Fibroblast of upper back skin (primary cell): ENCODE results near the gene HEPHL1.

ENCODE experiments used
- DNase-seq: peaks from one replicate; pipeline ENCODE4 v3.0.0-alpha.2; 2013

The HEPHL1 gene

DNA sequence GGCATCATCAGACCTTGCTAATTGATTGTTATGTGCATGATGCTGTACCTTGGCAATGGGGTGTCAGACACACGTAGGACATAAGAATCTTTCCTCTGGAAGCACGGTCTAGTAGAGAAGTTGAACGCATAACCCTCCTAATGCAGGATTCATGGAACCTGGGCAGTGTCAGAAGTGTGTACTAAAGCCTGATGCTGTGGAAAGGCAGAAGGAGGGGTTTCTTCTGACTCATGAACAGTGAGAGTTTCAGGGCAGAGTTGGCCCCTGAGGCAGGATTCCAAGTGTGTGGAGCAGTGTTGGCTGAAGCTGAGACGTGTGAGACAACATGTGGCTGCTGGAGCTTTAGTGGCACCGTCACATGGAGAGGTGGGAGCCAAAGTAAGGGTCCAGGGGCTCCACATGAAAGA, 111.0 kb downstream of the HEPHL1 start:
- DNase-seq, result peak; percentile 87

DNA sequence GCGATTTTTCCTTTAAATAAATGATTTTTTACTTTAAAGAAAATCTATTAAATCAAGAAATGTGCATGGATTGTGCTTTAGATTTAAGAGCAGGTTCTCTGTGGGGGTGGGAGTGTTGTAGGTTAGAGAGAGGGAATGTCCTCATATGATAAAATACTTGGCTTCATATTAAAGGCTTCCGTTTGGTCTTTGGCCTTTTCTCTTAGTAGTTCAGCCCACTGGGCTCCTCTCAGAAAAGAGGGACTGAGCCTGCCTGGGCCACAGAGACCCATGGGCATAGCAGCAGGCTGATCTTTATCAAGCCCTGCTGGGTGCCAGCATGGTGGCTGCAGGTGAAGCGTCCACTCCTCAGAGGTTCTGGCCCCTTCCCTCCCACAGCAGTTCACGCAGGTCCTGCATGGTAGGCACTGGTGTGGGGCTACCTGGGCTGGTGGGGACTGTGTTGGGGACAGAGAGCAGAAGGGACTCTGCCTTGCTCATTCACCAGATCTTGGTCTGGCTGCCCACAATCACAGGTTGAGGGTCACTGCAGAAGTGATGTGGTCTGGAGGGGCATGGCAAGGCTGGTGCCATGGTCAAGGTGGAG, 111.8 kb downstream of the HEPHL1 start:
- DNase-seq, result no peak

DNA sequence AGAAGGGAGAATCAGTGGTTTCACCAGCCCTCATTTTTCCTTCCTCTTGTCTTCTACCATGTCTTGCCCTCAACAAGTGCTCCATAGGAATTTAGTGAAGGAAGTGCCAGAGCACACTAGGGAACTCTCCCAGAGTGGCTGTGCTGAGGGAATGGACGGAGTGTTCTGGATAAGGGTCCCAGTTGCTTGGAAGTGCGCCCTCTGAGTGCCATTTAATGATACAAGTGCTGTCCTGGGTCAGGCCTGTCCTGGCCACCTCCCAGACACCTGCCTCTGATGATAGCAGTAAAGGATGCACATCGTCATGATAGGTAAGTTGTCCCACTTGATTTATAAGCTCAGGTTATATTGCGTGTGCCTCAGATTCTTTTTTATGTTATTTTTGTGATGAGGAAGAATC, 112.6 kb downstream of the HEPHL1 start:
- no peak for DNase-seq

DNA sequence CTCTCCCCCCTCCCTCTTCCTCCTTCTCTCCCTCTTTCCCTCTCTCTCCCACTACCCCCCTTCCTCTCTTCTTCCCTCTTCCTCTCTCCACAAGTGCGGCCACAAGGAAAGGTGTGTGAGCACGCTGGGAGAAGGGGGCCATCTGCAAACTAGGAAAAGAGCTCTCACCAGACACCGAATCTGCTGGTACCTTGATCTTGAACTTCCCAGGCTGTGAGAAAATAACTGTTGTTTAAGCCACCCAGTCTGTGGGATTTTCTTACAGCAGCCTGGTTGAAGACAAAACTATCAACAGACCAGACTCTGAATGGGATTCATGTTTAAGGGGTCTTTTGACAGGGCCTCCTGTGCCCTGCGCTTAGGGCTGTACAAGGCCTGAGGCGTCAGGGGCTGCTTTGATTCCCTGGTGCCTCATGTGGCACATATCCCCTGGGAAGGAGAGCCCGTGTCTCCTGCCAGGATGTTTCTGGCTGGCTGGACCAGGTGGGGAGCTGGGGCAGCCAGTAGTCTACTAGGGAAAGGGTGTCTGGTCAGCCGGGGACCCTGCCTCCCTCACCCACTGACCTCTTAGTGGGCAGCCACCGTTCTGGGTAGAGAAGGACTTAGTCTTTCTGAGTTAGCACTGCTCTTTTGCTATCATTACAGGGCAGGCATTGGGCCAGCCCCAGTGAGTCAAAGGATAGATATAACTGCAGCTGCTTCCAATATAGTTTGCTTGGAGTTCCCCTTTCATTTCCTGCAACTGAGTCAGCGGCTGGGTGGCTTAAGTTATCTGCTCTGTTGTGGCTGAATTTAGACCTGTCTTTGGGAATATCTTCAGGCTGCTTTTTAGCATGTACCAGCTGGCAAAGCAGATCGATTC, 113.7 kb downstream of the HEPHL1 start:
- DNase-seq, result peak; percentile 95

DNA sequence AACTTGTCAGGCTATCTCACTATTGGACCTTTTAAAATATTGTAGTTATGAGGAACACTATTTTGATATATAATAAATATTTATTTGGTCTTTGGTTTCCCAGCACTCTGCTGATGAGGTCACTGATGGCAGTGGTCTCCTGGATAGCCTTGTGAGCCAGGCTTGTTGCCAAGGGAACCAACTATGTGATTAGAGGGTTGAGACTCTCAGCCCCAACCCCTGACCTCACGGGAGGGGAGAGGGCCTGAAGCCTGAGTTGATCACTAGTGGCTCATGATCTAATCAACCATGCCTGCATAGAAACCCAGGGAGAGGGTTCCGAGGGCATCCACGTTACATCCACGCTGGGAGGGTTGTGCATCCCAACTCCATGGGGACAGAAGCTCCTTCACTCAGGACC, 118.3 kb downstream of the HEPHL1 start:
- no peak for DNase-seq

DNA sequence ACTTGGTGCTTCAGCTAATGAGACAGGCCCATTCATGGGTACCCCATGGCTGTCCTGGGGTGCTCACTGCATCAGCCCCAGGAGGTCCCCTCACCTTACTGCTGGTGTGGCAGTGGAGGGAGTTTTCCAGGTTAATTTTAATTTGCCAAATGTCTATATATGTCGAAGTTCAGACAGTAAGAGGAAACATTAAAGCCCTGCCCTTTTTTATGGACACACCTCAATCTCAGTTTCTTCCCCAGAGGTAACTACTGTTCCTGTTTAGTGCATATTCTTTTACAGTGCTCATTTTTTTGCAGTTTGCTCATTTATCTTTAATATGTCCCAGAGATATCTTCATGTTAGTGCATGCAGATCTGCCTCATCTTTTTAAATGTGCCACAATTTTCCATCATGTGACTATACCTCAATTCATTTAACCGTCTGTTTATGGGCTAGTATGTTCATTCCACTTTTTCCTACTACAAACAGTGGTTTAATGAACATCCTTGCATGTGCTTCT, 119.1 kb downstream of the HEPHL1 start:
- DNase-seq, result no peak

DNA sequence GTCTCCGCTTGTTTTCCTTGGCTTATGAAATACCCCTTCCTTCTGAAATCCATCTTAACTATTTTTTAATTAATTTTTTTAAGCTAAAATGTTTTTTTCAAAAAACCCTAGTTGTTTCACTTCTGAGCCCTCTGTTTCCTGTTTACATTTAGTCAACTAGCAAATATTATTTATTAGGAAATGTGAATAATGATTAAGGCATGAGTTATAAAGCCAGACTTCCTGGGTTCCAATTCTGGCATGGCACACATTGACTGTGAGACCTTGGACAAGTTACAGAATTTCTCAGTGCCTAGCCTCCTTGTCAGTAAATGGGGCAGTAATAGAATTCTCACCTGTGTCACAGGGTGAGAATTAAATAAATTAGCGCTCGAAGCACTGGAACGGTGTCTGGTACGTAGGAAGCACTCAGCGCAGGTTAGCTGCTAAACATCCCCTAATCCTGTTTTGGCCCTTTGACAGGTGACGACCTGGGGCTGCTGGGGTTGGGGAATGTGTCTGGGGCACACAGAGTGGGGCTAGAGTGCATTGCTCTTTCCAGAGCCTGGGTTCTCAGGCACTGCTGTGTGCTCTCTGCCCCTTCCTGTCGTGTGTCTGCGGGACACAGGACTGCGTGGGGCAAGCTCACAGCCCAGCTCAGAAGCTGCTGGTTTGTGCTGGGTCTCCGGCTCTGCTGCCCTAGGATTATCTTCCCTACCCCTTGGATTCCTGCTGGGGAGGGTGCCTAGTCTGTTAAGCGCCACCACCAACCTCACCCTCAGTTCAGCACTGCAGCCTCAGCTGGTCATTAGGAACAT, 120.6 kb downstream of the HEPHL1 start:
- DNase-seq, result no peak

DNA sequence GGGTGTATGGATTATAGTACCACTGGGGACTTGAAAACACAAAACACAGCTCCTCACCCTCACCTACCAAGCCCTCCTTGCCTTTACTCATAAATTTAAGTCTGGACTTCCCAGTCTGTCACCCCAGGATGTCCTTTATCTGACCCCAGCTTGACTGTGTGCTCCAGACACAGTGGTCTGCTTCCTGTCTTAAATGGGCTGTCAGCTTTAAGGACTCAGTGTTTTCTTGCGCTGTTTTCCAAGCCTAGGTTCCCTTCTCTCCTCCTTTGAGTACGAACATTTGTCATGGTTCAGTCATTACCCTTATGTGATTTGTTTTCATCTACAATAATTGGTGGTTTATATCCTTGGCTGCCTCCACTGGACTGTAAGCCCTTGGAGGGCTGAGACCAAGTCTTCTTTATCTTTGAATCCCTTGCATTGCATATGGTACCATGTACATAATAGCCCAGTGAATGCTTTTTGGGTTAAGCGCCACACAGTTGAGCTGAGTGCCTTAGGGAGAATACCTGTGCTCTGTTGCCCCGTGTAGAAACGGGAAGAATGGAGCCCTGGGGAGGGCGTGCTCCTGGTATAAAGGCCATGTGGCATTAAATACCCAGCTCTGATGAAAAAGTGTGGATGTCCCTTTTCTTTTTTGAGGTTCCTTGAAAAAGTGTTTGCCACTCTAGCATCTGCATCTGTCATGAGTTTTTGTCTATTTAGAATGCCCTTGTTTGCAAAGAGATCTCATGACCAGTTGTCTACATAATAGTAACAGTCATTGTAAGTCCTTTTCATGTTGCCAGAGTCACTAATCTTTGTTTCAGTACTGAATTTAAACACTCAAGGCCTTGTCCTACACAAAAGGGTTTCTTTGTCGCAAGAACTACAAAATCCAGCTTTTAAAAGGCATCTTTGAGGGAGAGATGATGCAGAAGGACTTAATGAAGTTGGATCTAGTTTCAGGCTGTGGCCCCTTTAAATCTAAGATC, 121.4 kb downstream of the HEPHL1 start:
- no peak for DNase-seq

DNA sequence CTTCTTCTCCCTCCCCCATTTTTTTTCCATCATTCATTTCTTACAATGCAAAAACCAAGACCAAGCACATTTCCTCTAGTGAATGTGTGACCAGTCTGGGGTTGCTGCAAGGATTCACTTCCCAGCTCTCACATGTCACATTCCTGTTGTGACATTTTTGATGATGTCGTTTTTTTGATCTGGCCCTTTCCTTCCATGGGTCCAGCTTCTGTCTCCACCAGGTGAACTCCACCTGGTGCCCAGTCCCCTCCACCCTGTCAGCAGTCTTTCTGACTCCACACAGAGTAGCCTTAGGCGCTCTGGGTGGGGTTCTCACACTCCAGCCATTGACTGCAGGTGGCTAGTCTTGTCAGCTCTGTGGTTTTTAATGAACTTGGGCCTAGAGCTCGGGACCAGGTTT, 123.1 kb downstream of the HEPHL1 start:
- no peak for DNase-seq

DNA sequence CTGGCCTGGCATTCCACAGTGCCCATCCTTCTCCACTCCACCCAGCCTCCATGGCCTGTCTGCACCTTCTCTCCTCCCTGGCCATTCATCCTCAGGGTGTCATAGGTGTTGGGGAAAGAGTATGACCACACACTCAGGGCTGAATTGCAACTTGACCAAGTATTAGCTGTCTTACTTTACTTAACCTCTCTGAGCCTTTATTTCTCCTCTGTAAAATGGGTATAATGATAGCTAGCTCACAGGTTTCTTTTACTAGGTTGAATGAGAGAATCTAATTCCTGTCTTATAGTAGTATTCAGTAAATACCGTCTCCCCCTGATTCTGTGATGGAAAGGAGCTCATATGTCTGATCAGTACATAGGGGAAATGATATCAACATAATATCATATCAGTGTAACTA, 123.5 kb downstream of the HEPHL1 start:
- DNase-seq, result no peak

DNA sequence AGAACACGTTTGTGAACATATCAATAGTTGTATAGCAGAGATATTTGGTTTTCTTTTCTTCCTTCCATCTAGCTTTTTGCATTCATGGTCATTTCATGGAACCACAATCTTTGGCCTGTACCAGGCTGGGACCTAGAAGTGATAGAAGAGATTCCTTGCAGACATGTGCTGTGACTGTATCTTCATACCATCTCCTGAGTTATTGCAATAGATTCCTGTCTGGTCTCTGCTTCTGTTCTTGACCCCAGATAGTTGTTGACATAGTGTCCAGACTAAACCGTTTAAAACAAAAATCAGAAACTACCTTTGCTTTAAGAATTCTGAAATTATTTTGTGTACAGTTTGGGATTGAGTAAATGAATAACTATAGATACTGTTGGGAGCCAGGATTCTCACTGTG, 124.3 kb downstream of the HEPHL1 start:
- no peak for DNase-seq

DNA sequence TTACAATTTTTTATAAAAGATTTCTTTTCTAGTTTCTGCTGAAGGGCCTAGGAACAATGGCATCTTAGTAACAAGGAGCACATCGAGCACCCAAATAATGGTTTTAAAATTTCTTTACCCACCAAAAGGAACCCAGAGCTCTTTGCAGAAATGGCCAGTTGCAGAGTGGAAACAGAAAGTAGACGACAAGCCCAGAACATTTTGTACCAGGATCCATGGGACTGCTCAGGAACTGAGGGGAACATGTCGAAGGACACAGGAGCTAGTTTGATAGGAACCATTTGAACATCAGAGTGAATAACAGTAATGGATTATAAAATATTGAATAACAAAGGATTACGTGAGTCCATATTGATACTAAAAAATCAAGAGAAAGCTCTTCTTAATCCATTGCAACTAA, 124.8 kb downstream of the HEPHL1 start:
- no peak for DNase-seq

DNA sequence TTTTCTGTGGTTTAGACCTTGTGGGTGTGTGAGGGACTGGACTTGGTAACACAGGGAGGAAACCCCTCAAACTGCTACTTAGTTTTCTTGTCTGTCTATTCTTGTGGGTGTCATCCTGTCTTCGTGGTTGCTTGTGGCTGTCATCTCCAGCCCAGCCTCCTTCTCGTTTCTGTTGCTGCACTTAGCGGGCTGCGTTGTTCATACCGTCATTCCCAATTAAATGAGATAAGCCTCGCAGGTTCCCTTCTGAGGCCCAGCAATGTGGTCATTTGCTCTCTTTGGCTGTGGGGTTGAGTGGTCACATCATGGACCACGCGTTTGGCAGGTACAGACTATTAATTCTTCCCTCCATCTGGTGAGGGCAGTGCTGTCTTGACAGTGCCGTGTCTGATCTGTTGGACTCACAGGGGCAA, 126.3 kb downstream of the HEPHL1 start:
- DNase-seq, result no peak

DNA sequence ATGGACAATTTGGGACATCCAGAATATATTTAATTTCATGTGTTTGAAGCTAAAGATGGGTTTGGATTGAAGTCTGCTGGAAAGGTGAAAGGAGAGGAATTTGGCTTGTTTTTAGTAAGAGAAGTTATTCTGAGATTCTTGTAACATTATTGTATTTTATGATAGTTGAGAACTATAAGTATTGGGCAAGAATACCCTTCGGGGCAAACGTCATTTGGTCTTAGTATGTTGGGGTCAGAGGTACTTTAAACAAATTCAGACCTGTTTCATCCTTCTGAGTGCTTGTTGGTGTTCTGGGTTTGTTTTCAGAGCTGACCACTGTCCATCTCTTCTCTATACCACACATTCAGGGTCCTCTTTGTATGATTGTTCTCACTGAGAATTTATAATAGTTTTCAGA, 127.0 kb downstream of the HEPHL1 start:
- DNase-seq, result no peak

DNA sequence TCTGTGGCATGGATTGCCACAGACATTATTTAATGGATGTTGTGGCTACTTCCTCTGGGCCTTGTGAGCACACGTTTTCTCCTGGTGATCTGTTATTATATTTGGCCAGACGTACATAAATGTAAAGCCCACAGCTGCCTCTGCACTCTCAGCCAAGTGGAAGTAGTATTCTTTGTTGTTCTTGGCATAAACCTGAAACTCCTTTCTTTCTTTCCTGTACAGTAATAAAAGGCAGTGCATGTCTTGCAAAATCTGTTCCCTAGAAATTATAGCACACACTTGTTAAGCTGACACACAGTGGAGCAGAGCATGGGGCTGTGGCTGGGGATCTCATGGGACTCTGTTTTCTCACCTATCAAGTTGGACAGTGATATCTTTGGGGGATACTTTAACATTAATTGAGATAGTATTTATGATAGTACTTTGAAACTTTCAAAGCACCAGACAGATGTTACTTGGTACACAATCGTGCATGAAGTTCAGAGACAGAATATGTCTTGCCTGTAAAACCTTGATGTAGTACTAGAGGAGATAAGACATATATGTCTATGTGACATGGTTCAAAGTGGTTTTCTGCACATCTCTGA, 128.4 kb downstream of the HEPHL1 start:
- DNase-seq, result peak; percentile 89

DNA sequence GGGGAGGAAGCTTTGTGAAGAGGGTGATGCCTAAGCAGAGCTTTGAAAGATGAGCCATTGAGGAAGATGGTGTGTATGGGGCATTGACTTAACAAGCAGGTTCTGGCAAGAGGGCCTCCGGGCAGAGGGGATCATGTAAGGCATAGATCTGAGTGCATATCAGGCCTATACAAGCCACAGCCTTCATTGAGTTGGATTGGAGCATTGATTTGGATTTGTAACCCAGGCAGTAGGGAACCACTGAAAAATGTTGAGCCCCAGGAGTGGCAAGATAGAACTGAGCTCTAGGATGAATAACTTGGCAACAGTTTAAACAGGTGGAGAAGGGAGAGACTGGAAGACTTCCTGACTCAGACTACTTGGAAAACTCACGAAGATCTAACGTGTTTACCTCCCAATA, 128.9 kb downstream of the HEPHL1 start:
- DNase-seq, result no peak

DNA sequence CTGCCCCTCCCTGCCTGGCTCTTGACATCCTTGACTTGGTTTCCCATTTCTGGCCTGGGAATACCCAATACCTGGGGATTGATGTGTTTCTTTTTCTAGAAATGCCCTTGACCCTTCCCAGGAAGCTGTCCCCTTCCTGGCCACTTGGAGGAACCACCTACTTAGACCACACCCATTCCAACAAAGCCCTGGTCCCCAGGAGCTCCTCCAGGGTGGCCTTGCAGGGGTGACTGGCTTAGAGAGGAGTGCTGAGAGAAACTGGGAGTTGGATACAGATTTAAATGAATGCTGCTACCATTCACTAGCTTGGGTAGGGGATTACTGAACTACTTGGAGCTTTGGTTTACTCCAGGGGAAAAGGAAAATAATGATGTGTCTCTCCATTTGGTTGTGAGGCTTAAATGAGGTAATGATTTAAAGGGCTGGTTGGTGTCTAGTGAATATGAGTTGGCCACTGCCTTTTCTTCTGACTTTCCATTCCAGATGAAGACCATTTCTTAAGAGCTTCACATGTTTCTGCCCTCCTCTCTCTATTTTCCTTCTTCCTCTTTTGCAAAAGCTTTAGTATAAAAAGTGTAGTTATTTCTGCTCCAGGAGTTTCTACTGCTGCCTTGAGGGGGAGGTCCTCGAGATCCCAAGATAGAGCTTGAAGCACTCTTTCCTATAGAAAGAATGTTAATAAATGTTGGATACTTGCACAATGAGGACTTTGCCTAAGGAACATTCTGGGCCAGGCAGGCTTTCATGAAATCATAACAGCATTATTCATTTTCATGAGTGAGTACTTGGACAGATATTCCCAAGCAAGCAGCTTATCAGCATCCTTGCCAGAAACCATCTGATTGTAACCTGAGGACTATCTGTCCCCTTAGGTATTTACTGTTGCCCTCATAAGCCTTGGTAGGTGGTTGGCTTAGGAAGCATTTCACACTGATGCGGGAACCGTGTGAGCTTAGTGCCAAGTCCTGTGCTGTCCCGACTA, 129.8 kb downstream of the HEPHL1 start:
- peak; percentile 66 for DNase-seq

DNA sequence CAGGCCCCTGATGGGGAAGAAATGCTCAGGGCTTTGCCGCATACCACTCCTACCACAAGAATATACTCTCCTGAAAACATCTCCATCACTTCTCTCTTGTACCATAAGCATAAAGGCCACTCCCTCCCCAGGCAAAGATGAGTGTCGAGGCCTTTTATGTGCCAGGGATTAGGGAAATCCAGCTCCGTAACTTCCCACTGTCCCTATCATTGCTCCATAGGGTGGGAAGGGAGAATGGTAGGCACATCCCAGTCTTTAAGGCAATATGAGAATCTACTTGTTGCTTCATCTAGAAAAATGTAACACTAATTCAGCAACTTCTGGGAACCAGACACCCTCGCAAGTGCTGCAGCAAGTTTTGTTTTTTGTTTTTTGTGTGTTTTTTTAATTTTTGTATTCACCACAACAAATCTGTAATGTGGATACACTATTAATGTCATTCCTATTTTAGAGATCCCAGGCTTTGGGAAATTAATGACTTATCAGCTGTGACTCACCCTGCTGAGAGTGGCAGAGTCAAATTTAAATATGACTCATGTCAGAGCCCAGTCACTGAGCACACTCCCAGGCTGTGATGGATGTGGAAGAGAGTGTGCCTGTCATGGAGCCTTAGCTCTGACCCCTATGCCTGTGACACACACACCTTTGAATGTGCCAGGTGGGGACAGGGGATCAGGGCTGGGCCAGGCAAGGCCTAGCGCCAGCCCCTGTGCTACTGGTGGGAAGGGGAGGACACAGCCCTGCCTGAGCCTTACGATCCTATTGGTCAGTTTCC, 130.9 kb downstream of the HEPHL1 start:
- peak; percentile 81 for DNase-seq

DNA sequence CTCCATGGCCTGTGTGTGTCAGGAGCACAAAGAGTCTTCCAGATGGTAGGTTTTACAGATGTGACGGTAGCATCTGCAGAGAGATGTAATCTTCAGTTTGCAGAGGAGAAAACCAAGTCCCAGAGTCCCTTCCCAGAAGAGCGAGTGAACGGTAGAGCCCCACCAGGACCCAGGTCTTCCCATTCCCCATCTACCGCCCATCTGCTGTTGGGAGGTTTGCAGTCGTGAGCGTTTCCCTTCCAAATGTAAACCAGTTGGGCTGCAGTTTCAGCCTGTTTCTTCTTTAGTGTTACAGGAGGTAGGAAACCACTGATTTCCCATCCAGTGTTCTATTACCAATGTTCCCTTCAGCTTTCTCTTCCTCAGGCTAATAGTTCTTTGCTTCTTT, 131.5 kb downstream of the HEPHL1 start:
- DNase-seq, result peak; percentile 45

DNA sequence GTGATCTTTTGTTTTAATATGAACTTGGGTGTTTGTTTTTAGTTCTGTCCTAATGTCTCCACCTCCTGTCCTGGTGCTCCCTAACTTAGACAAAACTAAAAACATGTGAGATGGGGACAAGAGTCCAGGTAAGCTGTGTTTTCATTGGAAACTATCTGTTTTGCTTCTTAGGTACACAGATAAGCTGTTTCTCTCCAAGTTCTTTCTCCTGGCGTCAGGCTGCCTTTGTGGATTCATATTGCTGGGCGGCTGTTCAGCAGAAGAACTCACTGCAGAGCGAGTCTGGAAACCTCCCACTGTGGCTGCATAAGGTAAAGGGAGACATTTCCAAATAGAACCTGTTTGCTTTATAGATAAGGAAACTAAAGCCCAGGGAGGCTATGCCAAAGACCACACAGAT, 132.2 kb downstream of the HEPHL1 start:
- DNase-seq, result no peak
